ENCODE results near the gene GNA14.

DNA sequence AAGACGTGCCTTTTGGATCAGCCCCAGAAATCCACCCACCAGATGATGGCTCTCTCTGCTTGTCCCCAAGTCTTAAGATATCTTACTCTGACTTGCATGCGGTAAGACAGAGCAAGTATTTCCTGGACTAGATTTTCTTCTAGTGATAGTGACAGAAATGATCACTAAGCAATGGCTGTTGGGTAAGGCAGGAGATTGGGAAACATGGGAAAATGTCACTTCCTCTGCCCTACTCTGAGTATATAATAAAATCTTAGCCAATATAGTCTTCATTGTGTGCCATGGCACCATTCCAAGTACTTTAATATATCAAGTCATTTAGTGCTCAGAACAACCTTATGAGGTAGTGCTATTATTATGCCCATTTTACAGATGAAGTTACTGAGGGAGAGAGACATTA is 31.0 kb upstream of the GNA14 start:
- TF ChIP-seq, protein P1, sequence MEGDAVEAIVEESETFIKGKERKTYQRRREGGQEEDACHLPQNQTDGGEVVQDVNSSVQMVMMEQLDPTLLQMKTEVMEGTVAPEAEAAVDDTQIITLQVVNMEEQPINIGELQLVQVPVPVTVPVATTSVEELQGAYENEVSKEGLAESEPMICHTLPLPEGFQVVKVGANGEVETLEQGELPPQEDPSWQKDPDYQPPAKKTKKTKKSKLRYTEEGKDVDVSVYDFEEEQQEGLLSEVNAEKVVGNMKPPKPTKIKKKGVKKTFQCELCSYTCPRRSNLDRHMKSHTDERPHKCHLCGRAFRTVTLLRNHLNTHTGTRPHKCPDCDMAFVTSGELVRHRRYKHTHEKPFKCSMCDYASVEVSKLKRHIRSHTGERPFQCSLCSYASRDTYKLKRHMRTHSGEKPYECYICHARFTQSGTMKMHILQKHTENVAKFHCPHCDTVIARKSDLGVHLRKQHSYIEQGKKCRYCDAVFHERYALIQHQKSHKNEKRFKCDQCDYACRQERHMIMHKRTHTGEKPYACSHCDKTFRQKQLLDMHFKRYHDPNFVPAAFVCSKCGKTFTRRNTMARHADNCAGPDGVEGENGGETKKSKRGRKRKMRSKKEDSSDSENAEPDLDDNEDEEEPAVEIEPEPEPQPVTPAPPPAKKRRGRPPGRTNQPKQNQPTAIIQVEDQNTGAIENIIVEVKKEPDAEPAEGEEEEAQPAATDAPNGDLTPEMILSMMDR (IDR thresholded peaks at IDR 0.05; ENCODE audit: poor library complexity, severe bottlenecking) = no peak
- TF ChIP-seq EP300 (conservative IDR thresholded peaks at IDR 0.05; ENCODE audit: poor library complexity, severe bottlenecking) (no peak), EZH2 (IDR thresholded peaks at IDR 0.05; ENCODE audit: borderline replicate concordance, insufficient read depth, low read length, poor library complexity, severe bottlenecking) (no peak), POLR2AphosphoS5 (IDR thresholded peaks at IDR 0.05) (no peak), TAF1 (IDR thresholded peaks at IDR 0.05; ENCODE audit: low read depth) (no peak), MXI1 (conservative IDR thresholded peaks at IDR 0.05; ENCODE audit: poor library complexity, severe bottlenecking) (no peak), RAD21 (conservative IDR thresholded peaks at IDR 0.05) (no peak), SMC3 (conservative IDR thresholded peaks at IDR 0.05; ENCODE audit: poor library complexity) (no peak)
- TF ChIP-seq, protein P2, sequence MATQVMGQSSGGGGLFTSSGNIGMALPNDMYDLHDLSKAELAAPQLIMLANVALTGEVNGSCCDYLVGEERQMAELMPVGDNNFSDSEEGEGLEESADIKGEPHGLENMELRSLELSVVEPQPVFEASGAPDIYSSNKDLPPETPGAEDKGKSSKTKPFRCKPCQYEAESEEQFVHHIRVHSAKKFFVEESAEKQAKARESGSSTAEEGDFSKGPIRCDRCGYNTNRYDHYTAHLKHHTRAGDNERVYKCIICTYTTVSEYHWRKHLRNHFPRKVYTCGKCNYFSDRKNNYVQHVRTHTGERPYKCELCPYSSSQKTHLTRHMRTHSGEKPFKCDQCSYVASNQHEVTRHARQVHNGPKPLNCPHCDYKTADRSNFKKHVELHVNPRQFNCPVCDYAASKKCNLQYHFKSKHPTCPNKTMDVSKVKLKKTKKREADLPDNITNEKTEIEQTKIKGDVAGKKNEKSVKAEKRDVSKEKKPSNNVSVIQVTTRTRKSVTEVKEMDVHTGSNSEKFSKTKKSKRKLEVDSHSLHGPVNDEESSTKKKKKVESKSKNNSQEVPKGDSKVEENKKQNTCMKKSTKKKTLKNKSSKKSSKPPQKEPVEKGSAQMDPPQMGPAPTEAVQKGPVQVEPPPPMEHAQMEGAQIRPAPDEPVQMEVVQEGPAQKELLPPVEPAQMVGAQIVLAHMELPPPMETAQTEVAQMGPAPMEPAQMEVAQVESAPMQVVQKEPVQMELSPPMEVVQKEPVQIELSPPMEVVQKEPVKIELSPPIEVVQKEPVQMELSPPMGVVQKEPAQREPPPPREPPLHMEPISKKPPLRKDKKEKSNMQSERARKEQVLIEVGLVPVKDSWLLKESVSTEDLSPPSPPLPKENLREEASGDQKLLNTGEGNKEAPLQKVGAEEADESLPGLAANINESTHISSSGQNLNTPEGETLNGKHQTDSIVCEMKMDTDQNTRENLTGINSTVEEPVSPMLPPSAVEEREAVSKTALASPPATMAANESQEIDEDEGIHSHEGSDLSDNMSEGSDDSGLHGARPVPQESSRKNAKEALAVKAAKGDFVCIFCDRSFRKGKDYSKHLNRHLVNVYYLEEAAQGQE (IDR thresholded peaks at IDR 0.05; ENCODE audit: borderline replicate concordance) = no peak
